Body of pancreas (tissue), 4 donors: Measurements from ENCODE around the gene BCL2. TPM values are rescaled to one million over a fixed set of nuclear protein-coding genes. Genes with fewer than 3 reads are reported as not detected.

ENCODE experiments used
- ATAC-seq: fragments of 150-250 bp; one replicate; pipeline ENCODE4 v1.9.1; 2016
- DNase-seq, 4 donors: peaks; one replicate each; pipeline ENCODE4 v3.0.0-alpha.2; 2019
- H3K27ac ChIP-seq, 4 donors: fragments of 200-600 bp; sonication (generic); 1 replicate in 3 of 4; 2 replicates in 1 of 4; pipeline versions ENCODE4 v1.5.1 to v1.6.1; 2016 to 2019; ENCODE audit warnings: mild to moderate bottlenecking in 1 of 4, mixed read lengths in 1 of 4, moderate library complexity in 1 of 4
- H3K27me3 ChIP-seq, 2 donors: fragments of 200-600 bp; sonication (generic); one replicate each; pipeline ENCODE4 v1.6.0; 2016; ENCODE audit warnings: mild to moderate bottlenecking in 1 of 2
- H3K36me3 ChIP-seq, 2 donors: fragments of 200-600 bp; sonication (generic); replicated peaks in 1 of 2; 2 replicates each; pipeline ENCODE4 v1.5.1; 2016; ENCODE audit warnings: low read depth in 2 of 2; ENCODE audit not compliant: insufficient read depth in 1 of 2
- H3K4me1 ChIP-seq: fragments of 200-600 bp; sonication (generic); one replicate; pipeline ENCODE4 v1.6.0; 2016
- H3K4me3 ChIP-seq, 2 donors: fragments of 200-600 bp; sonication (generic); 1 replicate in 1 of 2; 2 replicates in 1 of 2; pipeline ENCODE4 v1.5.1; 2016 to 2019
- H3K9me3 ChIP-seq, 3 donors: fragments of 200-600 bp; sonication (generic); 1 replicate in 2 of 3; 2 replicates in 1 of 3; pipeline ENCODE4 v1.5.1; 2016
- CTCF ChIP-seq, 7 experiments: fragments of 450-650 bp in 4 of 7; fragments of 200-600 bp in 3 of 7; sonication (generic) in 3 of 7; IDR thresholded peaks; one replicate each; pipeline ENCODE4 v1.5.1; 2016 to 2019; ENCODE audit warnings: antibody characterized with exemption in 7 of 7
- POLR2A ChIP-seq, 3 donors: fragments of 450-650 bp; IDR thresholded peaks; one replicate each; pipeline ENCODE4 v1.6.1; 2016; ENCODE audit warnings: antibody characterized with exemption in 3 of 3, mild to moderate bottlenecking in 2 of 3
- WGBS, 2 donors: methylation state at CpG; one replicate each; pipeline ENCODE4 v1.1.5; 2017; 5-methylcytosine and 5-hydroxymethylcytosine counted together
- intact Hi-C: fragments of 100-400 bp; cut with DNase I; formaldehyde crosslinking; loops from one replicate; pipeline ENCODE4 v1.15.1; 2023
- total RNA-seq, 2 donors: library from RNA; depleted of rRNA; stranded (reverse); fragments of >200 nt; gene quantifications; one replicate each; pipeline ENCODE4 v1.1.0, GENCODE V29; 2016

BCL2 gene
- total RNA-seq, 2 donors from 2014 or later: 10.1 to 18.5 TPM

DNA sequence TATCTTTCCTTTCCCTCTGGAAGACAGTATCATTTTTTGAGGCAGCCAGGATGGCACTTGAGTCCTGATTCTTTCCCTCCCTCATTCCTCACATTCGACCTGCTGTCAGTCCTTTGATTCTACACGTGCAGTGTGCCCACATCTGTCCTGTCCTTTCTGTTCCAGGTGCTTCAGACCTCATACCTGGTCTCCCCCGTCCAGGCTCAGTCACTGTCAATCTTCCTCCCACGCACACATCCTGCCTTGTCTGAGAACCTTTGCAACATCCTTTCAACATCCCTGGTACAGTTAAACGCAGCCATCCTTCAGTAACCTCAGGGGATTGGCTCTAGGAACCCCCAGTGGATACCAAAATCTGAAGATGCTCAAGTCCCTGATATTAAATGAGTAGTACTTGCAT is 10.1 kb downstream of the BCL2 start:
- no peak for TF ChIP-seq CTCF (IDR thresholded peaks at IDR 0.05)
- no peak for TF ChIP-seq POLR2A (IDR thresholded peaks at IDR 0.05)
- WGBS, 2 donors: 65 to 68% methylated on average over 5 of the region's 5 CpGs
- DNase-seq (no peak), ATAC-seq (no peak)
- H3K4me1 ChIP-seq: peaks cover 12% of the 10 kb centered on the region
- intact Hi-C loops: no loop called here
- no peaks in the 10 kb centered on the region for H3K27me3 ChIP-seq
- no peak overlapping the region for H3K4me3 ChIP-seq
- no peaks in the 10 kb centered on the region for H3K9me3 ChIP-seq
- H3K27ac ChIP-seq: no peak overlapping the region
- H3K36me3 ChIP-seq: no peaks in the 10 kb centered on the region

DNA sequence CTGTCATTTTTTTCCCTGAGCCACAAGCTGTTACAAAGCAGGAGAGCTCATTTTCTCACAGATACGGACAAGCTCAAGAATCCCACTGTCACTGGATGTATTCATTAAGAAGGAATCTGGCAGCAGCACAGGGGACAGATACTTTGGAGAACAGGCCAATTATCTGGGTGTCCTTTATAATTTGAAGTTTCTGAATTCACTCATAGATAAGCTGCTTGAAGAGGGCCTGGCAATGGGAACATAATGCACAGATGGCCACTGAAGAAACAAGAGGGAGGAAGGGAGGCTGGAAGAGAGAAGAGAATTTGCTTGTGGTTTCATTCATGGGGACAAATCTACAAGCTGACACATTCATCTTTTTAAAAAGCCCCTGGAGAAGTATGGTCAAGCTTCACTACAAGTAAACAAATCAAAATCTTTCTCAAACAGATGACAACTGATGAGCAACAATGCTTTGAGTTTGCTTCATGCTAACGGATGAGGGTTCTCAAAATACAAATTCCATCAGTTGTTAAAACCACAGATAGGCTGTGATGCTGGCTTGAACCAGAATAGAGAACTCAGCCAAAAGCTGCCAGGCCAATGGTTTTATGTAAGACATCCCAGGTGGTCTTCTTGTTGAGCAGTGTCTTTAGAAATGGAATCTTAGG is 11.9 kb downstream of the BCL2 start:
- TF ChIP-seq CTCF (IDR thresholded peaks at IDR 0.05) (no peak), POLR2A (IDR thresholded peaks at IDR 0.05) (no peak)
- DNase-seq (peak in 1 of 4 donors; percentile 31), ATAC-seq (peak; percentile 10)
- Histone ChIP-seq H3K4me3 (no peak overlapping the region), H3K4me1 (peaks cover 12% of the 10 kb centered on the region), H3K36me3 (no peaks in the 10 kb centered on the region), H3K9me3 (no peaks in the 10 kb centered on the region), H3K27me3 (no peaks in the 10 kb centered on the region), H3K27ac (peak overlapping the region; percentile 22 to 74 (median 57))
- WGBS, 2 donors: 39% methylated on average over 2 of the region's 2 CpGs
- intact Hi-C loops: no loop called here

DNA sequence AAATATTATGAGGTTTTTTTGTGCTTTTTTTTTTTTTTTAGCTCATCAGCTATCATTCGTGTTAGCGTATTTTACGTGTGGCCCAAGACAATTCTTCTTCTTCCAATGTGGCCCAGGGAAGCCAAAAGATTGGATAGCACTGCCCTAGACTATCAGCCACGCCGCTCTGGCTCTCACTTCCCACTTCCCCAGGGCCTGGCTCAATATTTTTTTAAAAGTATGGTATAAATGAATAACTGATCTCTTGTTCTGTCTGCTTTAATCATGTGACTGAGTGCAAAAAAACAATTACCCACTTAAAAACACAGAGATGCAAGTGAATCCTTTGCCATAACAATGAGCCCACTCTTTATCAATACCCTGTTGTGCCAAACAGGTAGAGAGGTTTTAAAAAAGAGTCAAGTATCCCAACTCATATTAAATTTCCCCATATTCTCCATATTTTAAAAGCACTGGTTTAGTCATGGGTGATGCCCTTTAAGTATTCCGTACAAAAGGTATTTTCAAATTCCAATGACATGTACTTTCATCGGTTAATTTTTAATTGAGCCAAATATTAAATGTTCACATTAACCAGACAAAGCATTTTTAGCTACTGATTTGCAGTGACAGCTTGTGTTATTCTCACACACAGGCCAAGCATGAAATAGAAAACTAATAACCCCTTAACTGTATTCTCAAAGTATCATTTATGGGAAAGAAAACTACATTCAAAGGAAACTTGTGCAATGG is 12.6 kb downstream of the BCL2 start:
- Histone ChIP-seq H3K4me1 (peaks cover 12% of the 10 kb centered on the region), H3K36me3 (no peaks in the 10 kb centered on the region), H3K4me3 (no peak overlapping the region), H3K9me3 (no peaks in the 10 kb centered on the region), H3K27me3 (no peaks in the 10 kb centered on the region), H3K27ac (peak overlapping the region in 3 of 4 donors; percentile 42 to 74 (median 72))
- DNase-seq (no peak), ATAC-seq (peak; percentile 49)
- intact Hi-C loops: no loop called here
- 49 to 58% methylated on average over 7 of the region's 7 CpGs for WGBS, 2 donors
- no peak for TF ChIP-seq CTCF (IDR thresholded peaks at IDR 0.05)
- no peak for TF ChIP-seq POLR2A (IDR thresholded peaks at IDR 0.05)

DNA sequence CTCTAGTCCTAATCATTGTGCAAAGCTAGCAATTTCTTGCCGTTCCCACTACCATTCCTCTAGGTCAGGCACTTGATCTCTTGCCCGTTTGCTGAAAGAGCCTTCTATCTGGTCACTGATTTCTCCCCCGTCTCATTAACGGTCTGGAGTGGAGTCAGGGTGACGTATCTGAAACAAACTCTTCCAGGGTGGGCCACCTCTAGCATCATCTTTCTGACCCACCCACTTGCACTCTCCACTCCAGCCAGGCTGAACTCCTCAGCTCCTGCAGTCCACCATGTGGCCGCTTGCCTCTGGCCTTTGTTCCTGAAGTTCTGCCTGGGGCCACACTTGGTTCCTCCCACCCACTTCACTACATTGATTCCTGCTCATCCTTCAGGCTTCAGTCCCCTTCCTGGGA is 13.3 kb downstream of the BCL2 start:
- intact Hi-C loops: no loop called here
- H3K36me3 ChIP-seq: no peaks in the 10 kb centered on the region
- TF ChIP-seq POLR2A (IDR thresholded peaks at IDR 0.05): no peak
- TF ChIP-seq CTCF (IDR thresholded peaks at IDR 0.05): no peak
- no peak for DNase-seq
- no peak overlapping the region for H3K4me3 ChIP-seq
- 72 to 75% methylated on average over 6 of the region's 6 CpGs for WGBS, 2 donors
- ATAC-seq: no peak
- peaks cover 12% of the 10 kb centered on the region for H3K4me1 ChIP-seq
- H3K27ac ChIP-seq: peak overlapping the region in 3 of 4 donors; percentile 42 to 74 (median 72)
- no peaks in the 10 kb centered on the region for H3K9me3 ChIP-seq
- H3K27me3 ChIP-seq: no peaks in the 10 kb centered on the region
